ENCODE data around the gene ST8SIA4.
"Not testable (repeated sequence)": the region's sequence is repeated elsewhere in the genome, so short reads cannot be mapped to it uniquely, and the experiment has no call there.

ST8SIA4 gene

DNA sequence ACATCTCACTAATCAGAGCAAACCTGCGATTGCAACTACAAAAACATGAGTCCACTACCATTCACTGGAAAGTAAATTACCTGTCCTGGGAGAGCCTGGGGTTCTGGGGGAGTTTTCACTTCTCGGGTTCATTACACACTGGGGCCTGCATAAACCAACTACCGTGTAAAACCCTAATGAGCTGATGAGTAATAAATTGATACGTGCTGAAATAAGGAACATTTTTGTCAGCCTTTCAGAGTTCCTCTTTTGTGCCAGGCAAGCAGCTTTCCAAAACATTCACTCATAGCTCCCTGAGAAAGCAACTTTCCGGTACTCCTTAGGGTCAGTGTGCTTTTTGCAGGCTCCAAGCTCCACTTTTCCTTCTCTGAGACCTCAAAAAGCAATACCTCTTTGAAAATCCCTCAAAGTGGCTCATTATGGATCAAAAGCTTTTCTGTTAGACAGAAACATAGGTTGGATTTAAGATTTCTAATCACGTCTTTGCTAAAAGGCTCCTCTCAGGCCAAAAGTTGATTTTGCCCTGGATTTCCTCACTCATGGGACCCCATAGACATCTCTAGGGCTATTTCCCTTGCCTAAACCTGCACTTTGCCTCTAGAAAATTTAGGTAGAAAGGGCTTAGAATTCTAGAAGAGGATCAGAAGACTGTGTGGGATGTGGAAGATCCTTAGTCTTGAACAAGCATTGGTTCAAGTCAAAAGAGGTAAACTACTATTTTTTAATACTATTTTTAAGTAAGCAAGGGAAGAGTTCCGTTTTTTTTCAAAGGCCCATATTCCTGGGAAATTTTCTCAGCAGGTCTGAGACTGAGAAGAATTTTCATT, 74.8 kb downstream of the ST8SIA4 start:
- DNase-seq, result no peak

DNA sequence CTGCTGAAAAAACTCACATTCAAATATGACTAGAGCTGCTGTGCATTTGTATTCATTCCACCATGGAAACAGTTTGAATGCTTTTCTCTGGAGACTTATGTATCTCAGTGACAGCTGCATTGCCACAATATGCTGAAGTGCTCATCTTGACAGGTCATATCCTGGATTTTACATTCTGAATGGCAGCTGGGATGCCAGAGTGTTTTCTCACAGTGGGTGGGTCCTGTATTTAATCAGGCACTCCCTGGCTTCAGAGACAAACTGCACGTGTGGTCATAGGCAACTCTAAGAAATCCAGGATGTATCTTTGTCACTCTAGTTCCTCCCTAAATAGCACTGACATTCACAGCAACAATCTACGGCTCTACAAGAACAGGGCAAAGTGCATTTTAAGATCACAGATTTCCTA, 75.6 kb downstream of the ST8SIA4 start:
- DNase-seq, result peak; percentile 14

DNA sequence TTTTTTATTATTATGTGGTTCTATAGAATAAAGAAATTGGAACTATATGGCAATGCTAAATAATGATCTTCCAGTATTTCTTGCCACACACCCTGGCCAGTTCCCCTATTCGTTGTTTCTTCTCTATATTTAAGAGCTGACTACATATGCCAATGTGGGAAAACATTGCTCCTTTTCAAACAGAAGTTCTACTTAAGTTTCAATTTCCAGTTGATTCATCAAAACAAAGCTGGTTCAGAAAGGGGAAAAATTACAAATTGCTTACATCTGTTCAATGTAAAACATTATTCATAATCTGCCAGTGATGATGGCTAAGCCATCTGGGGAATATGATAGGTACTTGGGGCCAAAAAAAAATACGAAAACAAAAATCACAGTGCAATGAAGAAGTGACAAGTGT, 76.9 kb downstream of the ST8SIA4 start:
- no peak for DNase-seq

DNA sequence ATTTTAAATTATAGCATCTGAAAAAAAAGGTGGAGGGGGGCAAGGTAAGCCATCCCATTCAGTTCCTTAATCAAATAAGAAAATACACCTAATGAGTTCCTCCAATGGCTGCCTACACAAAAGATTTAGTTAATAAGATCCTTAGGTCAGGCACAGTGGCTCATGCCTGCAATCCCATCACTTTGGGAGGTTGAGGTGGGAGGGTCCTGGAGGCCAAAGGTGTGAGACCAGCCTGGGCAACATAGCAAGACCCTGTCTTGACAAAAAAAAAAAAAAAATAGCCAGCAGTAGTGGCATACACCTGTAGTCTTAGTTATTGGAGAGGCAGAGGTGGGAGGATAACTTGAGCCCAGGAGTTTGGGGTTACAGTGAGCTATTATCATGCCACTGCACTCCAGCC, 78.4 kb downstream of the ST8SIA4 start:
- no peak for DNase-seq

DNA sequence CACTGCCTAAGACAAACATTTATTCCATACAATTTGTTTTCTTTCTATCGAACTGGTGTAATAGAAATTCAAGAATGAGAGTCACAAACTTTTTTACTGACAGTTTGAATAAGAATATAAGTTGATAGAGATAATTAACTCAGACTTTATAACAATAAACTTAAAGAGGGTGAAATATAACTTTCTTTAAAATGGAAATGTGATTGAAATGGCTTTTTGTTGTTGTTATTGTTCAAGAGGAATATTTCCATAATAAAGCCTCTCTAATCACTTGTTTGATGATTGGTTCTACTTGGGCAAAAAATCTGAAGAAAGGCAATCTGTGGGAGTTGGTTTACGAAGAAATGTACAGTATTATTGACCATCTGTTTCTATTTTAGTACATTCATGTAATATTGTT, 79.3 kb downstream of the ST8SIA4 start:
- DNase-seq, result no peak

DNA sequence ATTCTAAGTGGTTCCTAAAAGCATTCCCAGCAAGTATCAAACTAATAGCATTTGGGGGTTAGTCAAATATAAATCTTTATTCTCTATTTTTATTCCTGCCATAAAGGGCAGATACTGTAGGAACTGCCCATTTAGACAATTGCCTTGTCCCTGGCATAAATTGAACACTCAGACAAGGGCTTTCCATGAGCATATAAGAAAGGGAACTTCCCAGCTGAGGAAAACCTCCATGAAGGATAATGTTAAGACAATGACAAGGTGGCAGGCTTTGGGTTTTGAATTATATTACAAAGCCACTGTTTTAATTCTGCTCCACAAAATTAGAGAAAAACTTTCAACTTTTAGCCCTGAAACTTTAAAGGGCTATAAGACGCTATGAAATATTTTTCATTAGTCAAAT, 81.3 kb downstream of the ST8SIA4 start:
- no peak for DNase-seq

DNA sequence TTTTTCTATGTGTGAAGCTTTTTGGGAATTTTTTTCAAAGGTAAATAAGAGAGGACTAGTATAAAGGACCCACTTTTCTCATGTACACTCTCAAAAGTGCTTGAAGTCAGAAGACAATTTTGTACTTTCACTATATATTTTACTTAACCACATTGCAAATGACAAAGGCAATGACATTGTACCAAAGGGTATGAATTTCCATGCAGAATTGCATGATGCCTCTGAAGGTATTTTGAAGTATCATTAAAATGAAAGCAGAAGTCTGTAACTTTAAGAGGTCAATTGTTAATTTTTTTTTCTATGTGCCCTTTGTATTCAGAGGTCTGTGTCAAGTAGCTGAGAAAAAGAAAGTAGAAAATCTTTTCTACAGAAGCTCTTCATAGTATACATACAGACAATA, 84.7 kb downstream of the ST8SIA4 start:
- DNase-seq, result no peak

DNA sequence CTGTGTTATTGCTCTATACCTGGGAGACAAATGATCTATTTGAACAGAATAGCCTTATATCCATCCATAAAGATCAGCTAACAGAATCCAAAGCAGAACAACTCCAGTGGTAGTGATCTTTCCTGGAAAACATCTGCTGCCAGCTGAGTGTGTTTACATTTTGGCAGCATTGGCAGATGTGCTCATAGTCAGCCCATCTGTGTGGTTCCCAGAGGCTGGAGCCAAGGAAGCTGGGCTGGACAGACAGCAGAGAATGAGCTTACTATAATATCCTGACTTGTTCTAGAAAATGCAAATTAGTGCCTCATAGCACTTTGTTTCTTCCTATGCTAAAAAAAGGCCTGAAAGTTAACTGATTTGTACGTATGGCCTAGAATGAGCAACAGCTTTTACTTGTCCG, 99.7 kb downstream of the ST8SIA4 start:
- no peak for DNase-seq

DNA sequence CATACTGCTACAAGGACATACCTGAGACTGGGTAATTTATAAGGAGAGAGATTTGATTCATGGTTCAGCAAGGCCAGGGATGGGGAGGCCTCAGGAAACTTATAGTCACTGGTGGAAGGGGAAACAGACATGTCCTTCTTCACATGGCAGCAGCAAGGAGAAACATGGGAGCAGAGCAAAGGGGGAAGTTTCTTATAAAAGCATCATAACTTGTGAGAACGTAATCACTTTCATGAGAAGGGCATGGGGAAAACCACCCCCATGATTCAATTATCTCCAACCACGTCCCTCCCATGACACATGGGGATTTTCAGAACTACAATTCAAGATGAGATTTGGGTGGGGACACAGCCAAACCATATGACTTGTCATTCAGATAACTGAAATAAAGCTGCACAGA, 100.9 kb downstream of the ST8SIA4 start:
- DNase-seq, result no peak

DNA sequence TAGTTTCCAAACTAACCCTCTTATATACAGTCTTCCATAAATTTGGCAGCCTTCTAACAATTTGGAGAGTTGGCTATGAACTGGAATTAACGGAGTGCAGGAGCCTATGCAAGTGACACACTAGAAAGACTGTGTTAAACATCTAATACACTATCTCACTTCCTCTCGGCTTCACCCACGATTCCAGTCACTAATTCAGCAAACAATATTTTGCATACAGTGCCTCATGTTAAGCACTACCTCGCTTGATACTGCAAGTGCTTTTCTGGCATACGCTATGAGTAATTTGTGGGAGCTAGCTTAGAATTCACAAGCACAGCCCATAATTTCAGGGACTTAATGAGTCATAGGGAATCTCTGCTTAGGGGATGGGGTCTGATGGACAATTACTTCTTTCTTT, 102.5 kb downstream of the ST8SIA4 start:
- no peak for DNase-seq

DNA sequence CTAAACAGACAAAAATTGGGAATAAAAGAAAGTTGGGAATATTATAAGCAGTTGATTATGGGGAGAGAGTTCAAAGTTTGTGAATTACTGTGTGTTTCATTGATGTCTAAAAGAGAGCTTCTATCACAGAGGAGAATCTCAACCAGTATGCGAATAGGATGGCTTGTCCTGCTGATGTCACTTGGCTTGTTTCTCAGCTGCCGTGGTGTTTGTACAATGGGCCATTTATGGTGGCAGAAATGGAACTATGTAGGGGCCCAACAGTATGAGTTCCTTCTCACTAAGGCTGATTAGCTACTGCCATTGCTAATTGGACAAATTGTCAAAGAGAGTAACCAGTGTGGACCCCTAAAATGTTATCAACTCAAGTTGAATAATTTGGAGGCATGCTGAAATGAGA, 103.9 kb downstream of the ST8SIA4 start:
- no peak for DNase-seq

DNA sequence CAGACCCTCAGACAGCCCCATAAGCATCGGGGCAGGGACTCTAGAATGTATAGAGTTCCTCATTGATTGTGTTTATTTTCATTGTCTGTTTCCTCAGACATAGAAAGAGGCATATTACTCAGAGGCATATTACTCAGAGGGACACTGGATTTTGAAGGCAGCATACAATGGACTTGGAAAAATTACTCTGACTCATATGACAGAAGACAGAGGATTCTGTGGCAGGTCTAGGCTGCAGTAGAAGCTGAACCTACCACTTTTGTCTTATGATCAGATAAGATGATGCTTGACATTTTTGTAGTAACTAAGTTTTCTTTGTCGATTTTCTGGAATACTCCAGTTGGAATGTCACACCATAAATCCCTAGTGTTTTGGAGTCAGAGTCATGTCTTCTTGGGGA, 105.2 kb downstream of the ST8SIA4 start:
- DNase-seq, result no peak

DNA sequence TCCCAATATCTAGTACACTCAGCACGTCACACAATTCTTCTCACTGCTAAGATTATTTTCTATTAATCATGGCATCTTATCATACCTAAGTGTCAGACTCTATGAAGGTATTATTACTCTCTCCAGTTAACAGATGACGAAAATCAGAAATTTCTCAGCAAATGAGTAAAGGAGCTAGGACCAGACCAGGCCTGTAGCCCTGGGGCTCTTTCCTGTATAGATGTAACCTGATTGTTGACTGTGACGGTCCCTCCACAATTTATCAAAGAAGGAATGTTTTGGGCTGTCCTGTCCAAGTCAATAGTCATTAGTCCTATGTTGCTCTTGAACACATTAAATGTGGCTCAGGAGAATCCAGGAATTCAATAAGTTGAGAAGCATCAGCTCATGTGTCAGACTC, 106.2 kb downstream of the ST8SIA4 start:
- DNase-seq, result no peak

DNA sequence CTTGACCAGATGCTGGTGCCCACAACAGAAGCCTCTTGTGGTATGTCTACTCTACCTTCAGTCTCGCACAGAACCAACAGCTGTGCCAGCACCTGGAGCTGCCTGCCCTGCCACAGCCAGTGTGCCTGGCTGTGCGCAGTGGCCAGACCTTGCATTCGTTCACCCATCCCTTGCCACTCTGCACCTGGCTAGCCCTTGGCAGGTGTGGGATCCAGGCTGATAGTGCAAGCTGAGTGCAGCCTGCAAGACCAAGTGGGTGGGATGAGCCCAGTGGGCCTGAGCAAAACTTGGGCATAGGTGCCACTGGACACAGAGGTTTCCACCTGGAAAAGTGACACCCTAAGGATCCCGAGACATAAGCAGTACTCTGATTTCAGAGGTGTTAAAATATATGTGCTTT, 108.2 kb downstream of the ST8SIA4 start:
- no peak for DNase-seq

DNA sequence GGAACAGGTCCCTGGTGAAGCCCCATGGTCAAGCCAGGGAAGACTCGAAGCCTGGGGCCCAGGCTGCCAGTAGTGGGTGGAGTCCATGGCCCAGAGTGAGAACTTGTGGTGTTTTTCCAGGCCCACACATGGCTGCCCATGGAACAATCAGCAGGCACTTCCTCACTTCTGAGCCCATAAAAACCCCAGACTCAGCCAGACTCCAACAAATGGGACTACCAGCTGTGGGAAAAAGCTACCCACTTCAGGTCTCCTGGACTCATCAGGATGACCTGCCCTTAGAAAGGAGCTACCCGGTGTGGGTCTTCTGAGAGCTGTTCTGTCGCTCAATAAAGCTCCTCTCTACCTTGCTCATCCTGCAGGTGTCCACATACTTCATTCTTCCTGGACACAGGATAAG, 108.9 kb downstream of the ST8SIA4 start:
- DNase-seq, result no peak

DNA sequence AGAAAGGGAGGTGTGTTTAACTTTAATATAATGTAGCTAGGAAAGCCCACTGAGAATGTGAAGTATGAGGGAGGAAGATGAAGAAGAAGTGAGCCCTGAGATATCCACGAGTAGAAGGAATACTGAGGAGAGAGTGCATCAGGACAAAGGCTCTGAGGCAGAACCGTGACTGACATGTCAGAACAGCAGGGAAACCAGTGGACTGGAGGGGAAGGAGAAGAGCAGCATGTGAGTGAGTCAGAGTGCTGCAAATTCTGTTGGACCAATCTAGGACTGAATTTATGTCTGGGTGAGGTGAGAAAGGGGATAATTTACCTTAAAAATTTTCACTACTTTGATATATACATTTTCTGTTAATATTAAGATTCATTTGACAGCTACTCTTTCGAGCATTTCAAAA, 110.3 kb downstream of the ST8SIA4 start:
- no peak for DNase-seq

DNA sequence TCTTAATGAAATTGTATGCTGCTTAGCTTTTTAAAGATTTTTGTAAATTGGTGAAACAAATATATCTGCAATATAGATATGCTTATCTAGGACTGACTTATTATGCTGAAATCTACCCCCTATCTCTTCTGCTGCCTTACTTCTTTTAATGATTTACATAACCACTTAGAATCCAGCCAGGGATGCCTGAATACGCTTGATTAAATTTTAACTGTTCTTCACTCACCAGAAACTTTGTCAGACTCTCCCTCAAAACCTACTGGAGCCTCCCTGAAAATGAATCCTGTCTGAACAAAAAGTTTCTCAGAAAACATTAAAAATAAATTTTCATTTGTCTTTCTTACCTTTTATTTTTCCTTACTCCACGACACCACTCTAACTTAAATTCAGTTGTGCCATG, 111.7 kb downstream of the ST8SIA4 start:
- DNase-seq, result no peak

DNA sequence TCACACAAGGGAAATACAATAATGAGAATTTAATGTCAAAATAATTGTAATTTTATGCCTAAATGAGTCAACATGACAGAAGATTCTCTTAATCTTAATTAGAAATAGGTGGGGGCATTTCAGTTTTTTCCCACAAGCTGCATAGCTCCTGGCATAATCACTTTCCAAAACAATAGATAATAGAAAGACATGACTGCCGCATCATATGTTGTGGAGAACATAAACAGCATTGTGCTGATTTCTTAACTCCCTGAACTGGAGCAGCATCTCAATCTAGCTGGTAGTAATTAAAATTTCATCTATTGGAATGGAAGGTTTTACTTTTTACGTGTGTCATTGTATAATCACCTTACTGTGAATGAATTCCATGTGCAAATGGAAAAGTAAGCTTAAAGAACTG, 112.1 kb downstream of the ST8SIA4 start:
- no peak for DNase-seq

DNA sequence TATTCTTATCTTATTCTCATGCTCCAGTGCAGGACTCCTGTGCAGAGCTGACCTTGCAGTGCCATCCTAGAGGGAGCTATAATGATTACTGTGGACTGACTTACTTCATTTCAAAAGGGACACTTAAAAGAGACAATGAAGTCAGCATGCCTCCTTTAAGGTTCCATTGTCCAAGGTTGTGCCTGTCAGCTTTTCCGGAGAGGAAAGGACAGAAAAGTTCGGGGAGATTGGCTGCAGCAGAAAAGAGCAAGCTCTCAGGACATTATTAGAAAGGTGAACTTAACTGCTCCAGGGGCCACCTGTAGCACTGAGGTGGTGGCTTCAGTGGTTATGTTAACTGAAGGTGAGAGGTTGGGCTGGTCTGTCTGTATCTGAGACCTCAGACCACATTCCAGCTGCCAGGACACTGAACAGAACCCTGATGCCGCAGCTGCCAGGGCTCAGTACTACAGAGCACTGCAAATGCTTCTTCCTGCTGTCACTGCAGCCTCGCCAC, 112.9 kb downstream of the ST8SIA4 start:
- no peak for DNase-seq

DNA sequence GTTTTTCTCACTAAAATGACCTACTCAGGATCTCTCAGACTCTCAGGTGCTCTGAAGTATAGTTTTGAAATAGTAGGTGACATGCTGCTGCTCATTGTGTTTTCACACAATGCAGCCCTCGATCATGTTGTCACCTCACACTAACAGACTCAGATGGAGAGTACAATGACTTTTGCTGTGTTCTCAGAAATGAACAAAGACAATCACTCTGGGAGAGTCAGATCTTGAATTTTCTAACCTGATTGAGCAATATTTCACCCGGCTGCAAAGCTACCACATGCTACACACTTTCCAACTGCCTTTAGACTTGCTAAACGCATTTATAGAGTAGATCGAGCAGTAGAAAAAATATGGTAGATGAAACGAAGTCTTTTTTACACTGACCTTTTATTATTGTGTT, 113.4 kb downstream of the ST8SIA4 start:
- no peak for DNase-seq

DNA sequence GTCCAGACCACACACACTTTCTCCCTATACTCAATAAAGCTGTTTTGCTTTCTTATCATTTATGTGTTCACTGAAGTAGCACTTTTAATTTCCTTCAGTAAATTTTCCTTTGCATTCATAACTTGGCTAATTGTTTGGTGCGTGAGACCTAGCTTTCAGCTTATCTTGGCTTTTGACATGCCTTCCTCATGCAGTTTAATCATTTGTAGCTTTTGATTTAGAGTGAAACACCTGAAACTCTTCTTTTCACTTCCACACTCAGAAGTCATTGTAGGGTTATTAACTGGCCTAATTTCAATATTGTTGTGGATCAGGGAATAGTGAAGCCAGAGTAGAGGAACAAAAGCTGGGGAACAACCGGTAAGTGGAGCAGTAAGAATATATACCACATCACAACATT, 114.7 kb downstream of the ST8SIA4 start:
- no peak for DNase-seq

DNA sequence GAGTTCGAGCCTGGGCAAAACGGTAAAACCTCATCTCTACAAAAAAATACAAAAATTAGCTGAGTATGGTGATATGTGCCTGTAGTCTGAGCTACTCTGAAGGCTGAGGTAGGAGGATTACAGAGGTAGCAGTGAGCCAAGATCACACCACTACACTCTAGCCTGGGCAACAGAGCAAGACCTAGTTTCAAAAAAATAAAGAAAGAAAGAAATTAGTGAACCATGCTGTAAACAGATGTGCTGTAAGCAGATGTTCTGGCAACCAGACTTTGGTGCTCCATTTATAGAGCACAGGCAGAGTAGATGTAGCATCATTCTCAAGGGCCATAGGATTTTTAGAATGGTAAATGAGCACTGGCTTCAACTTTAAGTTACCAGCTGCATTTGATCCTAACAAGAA, 115.4 kb downstream of the ST8SIA4 start:
- no peak for DNase-seq

DNA sequence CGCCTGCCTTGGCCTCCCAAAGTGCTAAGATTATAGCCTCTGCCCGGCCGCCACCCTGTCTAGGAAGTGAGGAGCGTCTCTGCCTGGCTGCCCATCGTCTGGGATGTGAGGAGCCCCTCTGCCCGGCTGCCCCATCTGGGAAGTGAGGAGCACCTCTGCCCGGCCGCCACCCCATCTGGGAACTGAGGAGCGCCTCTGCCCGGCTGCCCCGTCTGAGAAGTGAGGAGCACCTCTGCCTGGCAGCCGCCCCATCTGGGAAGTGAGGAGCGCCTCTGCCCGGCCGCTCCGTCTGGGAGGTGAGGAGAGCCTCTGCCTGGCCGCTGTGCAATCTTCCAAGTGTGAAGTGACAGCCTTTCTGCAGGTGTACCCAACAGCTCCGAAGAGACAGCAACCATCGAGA, 117.5 kb downstream of the ST8SIA4 start:
- not testable (repeated sequence) for DNase-seq

DNA sequence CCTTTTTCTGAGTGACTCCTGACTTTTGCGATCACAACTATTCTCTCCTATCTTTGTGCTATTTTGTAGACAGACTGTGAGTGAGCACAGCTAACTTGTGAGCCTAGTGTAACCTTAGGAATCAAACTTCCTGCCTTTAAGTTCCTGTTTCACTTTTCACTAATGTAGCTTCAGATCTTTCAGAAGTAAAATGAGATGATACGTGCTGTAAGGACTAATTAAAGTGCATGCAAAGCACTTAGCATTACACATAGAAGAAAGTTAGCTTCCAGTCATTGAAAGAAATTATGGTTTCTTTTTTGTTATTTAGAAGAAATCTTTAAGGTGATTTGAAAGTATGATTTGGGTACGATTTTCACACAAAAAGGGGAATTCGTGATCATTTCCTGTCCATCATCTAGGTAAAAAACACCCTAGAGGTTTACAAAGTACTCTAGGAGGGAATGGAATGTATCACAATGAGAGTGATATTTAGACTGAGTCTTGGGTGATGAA, 122.7 kb downstream of the ST8SIA4 start:
- DNase-seq, result no peak
